Measurements from ENCODE around the gene JAZF1. TPM values are rescaled to one million over a fixed set of nuclear protein-coding genes. Genes with fewer than 3 reads are reported as not detected.

Gene JAZF1
- total and polyA plus RNA-seq, 4 donors, result 5.2 to 16.5 (median 10.7) TPM

DNA sequence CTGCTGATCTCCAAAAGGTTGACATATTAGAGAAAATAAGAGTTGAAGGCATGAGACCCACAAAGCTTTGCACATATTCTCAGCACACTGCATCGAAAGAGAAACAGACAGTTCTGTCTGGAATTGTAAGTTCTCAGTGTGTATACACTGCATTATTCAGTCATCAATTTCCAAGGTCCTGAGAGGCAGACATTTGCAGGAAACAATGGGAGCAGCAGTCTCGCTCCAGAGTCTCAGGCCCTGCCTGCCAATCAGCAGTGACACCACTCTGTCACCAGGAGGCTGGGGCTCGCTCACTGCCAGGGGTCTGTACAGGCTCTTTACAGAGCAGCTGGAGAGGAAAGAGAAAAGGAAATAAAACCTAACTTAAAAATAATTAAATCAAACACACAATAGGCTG, 36.3 kb downstream of the JAZF1 start:
- Histone ChIP-seq H3K9me3 (ENCODE audit: control insufficient read depth in 4 of 4, insufficient read depth in 3 of 4, low read length in 3 of 4) (no peaks in the 10 kb centered on the region), H3K36me3 (ENCODE audit: control insufficient read depth in 4 of 4, insufficient read depth in 4 of 4, low read length in 4 of 4) (no peaks in the 10 kb centered on the region), H3K27me3 (ENCODE audit: control insufficient read depth in 3 of 3, insufficient read depth in 3 of 3, low read length in 2 of 3) (no peaks in the 10 kb centered on the region), H3K4me3 (no peak overlapping the region), H3K4me1 (ENCODE audit: control insufficient read depth in 5 of 5, insufficient read depth in 5 of 5, low read length in 5 of 5) (peaks cover 0 to 18% (median 0%) of the 10 kb centered on the region in 5 donors), H3K27ac (ENCODE audit: low read depth in 1 of 2, low read length in 1 of 2) (no peak overlapping the region), H3K9ac (ENCODE audit: insufficient read depth in 1 of 2, low read length in 2 of 2) (no peak overlapping the region)
- no peak for DNase-seq
- WGBS, 2 donors, result 77 to 88% methylated on average over 3 of the region's 3 CpGs
- no peak for ATAC-seq (ENCODE audit: insufficient read depth, low FRiP score)
- TF ChIP-seq, protein P1, sequence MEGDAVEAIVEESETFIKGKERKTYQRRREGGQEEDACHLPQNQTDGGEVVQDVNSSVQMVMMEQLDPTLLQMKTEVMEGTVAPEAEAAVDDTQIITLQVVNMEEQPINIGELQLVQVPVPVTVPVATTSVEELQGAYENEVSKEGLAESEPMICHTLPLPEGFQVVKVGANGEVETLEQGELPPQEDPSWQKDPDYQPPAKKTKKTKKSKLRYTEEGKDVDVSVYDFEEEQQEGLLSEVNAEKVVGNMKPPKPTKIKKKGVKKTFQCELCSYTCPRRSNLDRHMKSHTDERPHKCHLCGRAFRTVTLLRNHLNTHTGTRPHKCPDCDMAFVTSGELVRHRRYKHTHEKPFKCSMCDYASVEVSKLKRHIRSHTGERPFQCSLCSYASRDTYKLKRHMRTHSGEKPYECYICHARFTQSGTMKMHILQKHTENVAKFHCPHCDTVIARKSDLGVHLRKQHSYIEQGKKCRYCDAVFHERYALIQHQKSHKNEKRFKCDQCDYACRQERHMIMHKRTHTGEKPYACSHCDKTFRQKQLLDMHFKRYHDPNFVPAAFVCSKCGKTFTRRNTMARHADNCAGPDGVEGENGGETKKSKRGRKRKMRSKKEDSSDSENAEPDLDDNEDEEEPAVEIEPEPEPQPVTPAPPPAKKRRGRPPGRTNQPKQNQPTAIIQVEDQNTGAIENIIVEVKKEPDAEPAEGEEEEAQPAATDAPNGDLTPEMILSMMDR (IDR thresholded peaks at IDR 0.05; ENCODE audit: control extremely low read depth, extremely low read depth), result no peak

DNA sequence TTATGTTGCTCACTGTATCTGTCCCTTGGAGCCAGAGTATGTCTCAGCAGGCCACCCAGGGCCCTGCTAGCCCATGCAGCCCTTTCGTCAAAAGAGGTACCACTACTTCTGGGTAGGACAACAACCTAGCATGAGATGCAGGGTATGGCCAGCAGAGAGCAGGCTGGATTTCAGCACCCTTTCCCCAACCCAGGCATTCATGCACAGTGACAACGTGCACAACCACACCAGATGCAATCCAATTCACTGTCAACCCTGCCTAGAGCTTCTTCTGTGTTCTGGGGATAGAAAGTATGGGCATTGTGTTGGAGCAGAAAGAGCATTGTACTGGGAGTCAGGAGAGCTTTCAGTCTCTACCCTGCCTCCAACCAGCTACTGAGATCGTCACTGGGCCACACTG, 37.9 kb downstream of the JAZF1 start:
- H3K9ac ChIP-seq (ENCODE audit: insufficient read depth in 1 of 2, low read length in 2 of 2), result no peak overlapping the region
- TF ChIP-seq, protein P1 (IDR thresholded peaks at IDR 0.05; ENCODE audit: control extremely low read depth, extremely low read depth), result no peak
- no peak for DNase-seq
- no peaks in the 10 kb centered on the region for H3K36me3 ChIP-seq (ENCODE audit: control insufficient read depth in 4 of 4, insufficient read depth in 4 of 4, low read length in 4 of 4)
- H3K4me1 ChIP-seq (ENCODE audit: control insufficient read depth in 5 of 5, insufficient read depth in 5 of 5, low read length in 5 of 5), result peaks cover 0 to 14% (median 0%) of the 10 kb centered on the region in 5 donors
- ATAC-seq (ENCODE audit: insufficient read depth, low FRiP score), result no peak
- no peaks in the 10 kb centered on the region for H3K27me3 ChIP-seq (ENCODE audit: control insufficient read depth in 3 of 3, insufficient read depth in 3 of 3, low read length in 2 of 3)
- H3K9me3 ChIP-seq (ENCODE audit: control insufficient read depth in 4 of 4, insufficient read depth in 3 of 4, low read length in 3 of 4), result no peaks in the 10 kb centered on the region
- WGBS, 2 donors, result 93 to 96% methylated on average over 3 of the region's 3 CpGs
- H3K27ac ChIP-seq (ENCODE audit: low read depth in 1 of 2, low read length in 1 of 2), result no peak overlapping the region
- no peak overlapping the region for H3K4me3 ChIP-seq

DNA sequence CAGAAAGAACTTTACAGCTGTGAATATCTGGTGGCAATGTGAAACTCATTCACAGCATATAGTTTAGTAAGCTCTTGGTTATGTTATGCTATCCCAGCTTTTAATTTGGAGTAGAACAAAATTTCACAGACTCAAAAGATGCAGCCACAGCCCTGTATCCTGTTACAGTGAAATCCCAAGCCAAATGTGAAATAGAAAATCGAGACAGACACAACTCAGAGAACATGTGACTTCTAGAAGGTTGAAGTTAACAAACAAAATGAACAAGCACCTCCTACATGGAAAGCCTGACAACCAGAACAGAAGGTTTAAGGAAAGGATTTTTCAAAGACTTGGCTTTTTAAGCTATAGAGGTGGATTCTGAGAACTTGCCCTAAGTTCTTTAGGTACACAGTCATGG, 39.6 kb downstream of the JAZF1 start:
- Histone ChIP-seq H3K27me3 (ENCODE audit: control insufficient read depth in 3 of 3, insufficient read depth in 3 of 3, low read length in 2 of 3) (no peaks in the 10 kb centered on the region), H3K9ac (ENCODE audit: insufficient read depth in 1 of 2, low read length in 2 of 2) (no peak overlapping the region), H3K4me1 (ENCODE audit: control insufficient read depth in 5 of 5, insufficient read depth in 5 of 5, low read length in 5 of 5) (peaks cover 0 to 14% (median 0%) of the 10 kb centered on the region in 5 donors), H3K36me3 (ENCODE audit: control insufficient read depth in 4 of 4, insufficient read depth in 4 of 4, low read length in 4 of 4) (no peaks in the 10 kb centered on the region), H3K4me3 (no peak overlapping the region), H3K27ac (ENCODE audit: low read depth in 1 of 2, low read length in 1 of 2) (no peak overlapping the region), H3K9me3 (ENCODE audit: control insufficient read depth in 4 of 4, insufficient read depth in 3 of 4, low read length in 3 of 4) (no peaks in the 10 kb centered on the region)
- 40 to 78% methylated on average over 1 of the region's 1 CpG for whole genome bisulfite sequencing, 2 donors
- TF ChIP-seq, protein P1 (IDR thresholded peaks at IDR 0.05; ENCODE audit: control extremely low read depth, extremely low read depth), result no peak
- ATAC-seq (ENCODE audit: insufficient read depth, low FRiP score) (no peak), DNase-seq (no peak)

- DNase-seq (no peak), ATAC-seq (ENCODE audit: insufficient read depth, low FRiP score) (no peak)
- H3K9ac ChIP-seq (ENCODE audit: insufficient read depth in 1 of 2, low read length in 2 of 2), result no peak overlapping the region
- TF ChIP-seq, protein P1 (IDR thresholded peaks at IDR 0.05; ENCODE audit: control extremely low read depth, extremely low read depth), result no peak
- H3K4me1 ChIP-seq (ENCODE audit: control insufficient read depth in 5 of 5, insufficient read depth in 5 of 5, low read length in 5 of 5), result peaks cover 0 to 16% (median 4%) of the 10 kb centered on the region in 5 donors
- no peaks in the 10 kb centered on the region for H3K36me3 ChIP-seq (ENCODE audit: control insufficient read depth in 4 of 4, insufficient read depth in 4 of 4, low read length in 4 of 4)
- WGBS, 2 donors, result 94 to 100% methylated on average over 2 of the region's 2 CpGs
- H3K27ac ChIP-seq (ENCODE audit: low read depth in 1 of 2, low read length in 1 of 2), result no peak overlapping the region
- no peaks in the 10 kb centered on the region for H3K27me3 ChIP-seq (ENCODE audit: control insufficient read depth in 3 of 3, insufficient read depth in 3 of 3, low read length in 2 of 3)
- no peaks in the 10 kb centered on the region for H3K9me3 ChIP-seq (ENCODE audit: control insufficient read depth in 4 of 4, insufficient read depth in 3 of 4, low read length in 3 of 4)
- no peak overlapping the region for H3K4me3 ChIP-seq
These were observed 41.8 kb downstream of the JAZF1 start for GRCh38 chr7:28138837-28139236.

All from lung (tissue), 12 donors.